ENCODE data around the gene EPN2. TPM values are rescaled to one million over a fixed set of nuclear protein-coding genes. Genes with fewer than 3 reads are reported as not detected.

Gene EPN2
- polyA plus RNA-seq, 1 experiment: 21.2 TPM

DNA sequence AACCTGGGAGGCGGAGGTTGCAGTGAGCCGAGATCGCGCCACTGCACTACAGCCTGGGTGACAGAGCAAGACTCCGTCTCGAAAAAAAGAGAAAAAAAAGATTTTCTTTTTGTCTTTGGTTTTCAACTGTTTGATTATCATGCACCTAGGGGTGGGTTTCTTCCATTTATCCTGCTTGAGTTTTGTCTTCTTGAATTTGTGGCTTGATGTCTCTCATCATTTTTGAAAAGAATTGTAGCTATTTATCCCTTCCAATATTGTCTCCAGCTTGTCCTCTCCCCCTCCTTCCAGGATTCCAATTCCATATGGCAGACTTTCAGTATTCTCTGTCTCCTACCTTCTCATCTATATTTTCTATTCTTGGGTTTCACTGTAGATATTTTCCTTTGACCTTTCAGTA, 117.6 kb downstream of the EPN2 start:
- no peak for DNase-seq (ENCODE audit: low read depth)
- Histone ChIP-seq H3K27me3 (ENCODE audit: control insufficient read depth, insufficient read depth, low read length) (no peaks in the 10 kb centered on the region), H3K4me3 (ENCODE audit: low read depth, low read length) (no peak overlapping the region), H3K36me3 (ENCODE audit: control insufficient read depth, insufficient read depth, low read length) (peaks cover 2% of the 10 kb centered on the region; the same call in 1 of the 2 replicates)
- CTCF ChIA-PET: interaction anchor here (1.0 to 2.2 kb wide), 4 partner anchors 8 to 93 kb away, joined by 4 to 15 read pairs (median 6); partner anchors contain the start of gene B9D1
- POLR2A ChIA-PET: no interaction called here
- TF ChIP-seq, protein P1, sequence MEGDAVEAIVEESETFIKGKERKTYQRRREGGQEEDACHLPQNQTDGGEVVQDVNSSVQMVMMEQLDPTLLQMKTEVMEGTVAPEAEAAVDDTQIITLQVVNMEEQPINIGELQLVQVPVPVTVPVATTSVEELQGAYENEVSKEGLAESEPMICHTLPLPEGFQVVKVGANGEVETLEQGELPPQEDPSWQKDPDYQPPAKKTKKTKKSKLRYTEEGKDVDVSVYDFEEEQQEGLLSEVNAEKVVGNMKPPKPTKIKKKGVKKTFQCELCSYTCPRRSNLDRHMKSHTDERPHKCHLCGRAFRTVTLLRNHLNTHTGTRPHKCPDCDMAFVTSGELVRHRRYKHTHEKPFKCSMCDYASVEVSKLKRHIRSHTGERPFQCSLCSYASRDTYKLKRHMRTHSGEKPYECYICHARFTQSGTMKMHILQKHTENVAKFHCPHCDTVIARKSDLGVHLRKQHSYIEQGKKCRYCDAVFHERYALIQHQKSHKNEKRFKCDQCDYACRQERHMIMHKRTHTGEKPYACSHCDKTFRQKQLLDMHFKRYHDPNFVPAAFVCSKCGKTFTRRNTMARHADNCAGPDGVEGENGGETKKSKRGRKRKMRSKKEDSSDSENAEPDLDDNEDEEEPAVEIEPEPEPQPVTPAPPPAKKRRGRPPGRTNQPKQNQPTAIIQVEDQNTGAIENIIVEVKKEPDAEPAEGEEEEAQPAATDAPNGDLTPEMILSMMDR (IDR thresholded peaks at IDR 0.05; ENCODE audit: insufficient read depth, low read depth, low read length): no peak

DNA sequence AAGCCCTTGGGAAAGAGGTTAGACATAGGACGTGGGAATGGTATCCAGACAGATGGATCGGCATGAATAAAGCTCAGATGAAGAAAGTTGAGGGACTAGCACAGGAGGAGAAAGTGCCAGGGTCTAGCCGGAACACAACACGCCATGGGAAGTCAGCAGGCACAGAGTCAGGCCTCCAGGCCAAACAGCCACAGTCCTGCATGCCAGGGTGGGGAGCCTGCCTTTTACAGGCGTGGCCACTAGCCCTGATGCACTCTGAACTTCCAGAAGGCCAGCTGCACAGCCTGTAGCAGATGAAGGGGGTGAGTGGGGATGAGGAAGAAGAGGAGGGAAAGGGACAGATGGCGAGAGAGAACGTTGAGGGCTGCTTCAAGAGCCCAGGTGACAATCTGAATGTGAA, 120.2 kb downstream of the EPN2 start:
- H3K4me3 ChIP-seq (ENCODE audit: low read depth, low read length): no peak overlapping the region
- CTCF ChIA-PET: interaction anchor here (2.4 kb wide), 1 partner anchor 90 kb away, joined by 5 read pairs; no protein-coding TSS in a partner anchor
- TF ChIP-seq, protein P1 (IDR thresholded peaks at IDR 0.05; ENCODE audit: insufficient read depth, low read depth, low read length): no peak
- POLR2A ChIA-PET: no interaction called here
- no peaks in the 10 kb centered on the region for H3K27me3 ChIP-seq (ENCODE audit: control insufficient read depth, insufficient read depth, low read length)
- DNase-seq (ENCODE audit: low read depth): no peak
- peaks cover 2% of the 10 kb centered on the region; the same call in 1 of the 2 replicates for H3K36me3 ChIP-seq (ENCODE audit: control insufficient read depth, insufficient read depth, low read length)

DNA sequence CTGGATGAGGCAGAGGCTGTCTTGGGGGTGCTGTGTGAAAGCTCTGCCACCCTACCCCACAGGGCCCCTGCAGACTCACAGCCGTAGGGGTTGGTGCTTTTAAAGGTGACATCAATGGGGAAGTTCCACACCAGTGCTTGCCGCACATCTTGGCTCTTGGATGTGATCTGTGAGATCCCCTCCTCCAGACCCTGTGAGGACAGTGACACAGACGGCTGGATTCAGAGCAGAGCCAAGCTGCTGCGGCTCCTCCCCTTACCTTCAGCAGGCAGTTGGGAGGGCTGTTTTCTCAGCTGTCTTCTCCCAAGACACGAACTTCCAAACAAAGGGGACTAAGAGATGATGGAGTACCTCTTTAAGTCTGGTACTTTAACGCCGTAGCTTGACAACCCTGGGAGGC, 120.6 kb downstream of the EPN2 start:
- ChIA-PET POLR2A (no interaction called here), CTCF (interaction anchor here (2.4 kb wide), 1 partner anchor 89 kb away, joined by 5 read pairs; no protein-coding TSS in a partner anchor)
- H3K4me3 ChIP-seq (ENCODE audit: low read depth, low read length): no peak overlapping the region
- TF ChIP-seq, protein P1 (IDR thresholded peaks at IDR 0.05; ENCODE audit: insufficient read depth, low read depth, low read length): no peak
- H3K27me3 ChIP-seq (ENCODE audit: control insufficient read depth, insufficient read depth, low read length): no peaks in the 10 kb centered on the region
- peaks cover 2% of the 10 kb centered on the region; the same call in 1 of the 2 replicates for H3K36me3 ChIP-seq (ENCODE audit: control insufficient read depth, insufficient read depth, low read length)
- no peak for DNase-seq (ENCODE audit: low read depth)

DNA sequence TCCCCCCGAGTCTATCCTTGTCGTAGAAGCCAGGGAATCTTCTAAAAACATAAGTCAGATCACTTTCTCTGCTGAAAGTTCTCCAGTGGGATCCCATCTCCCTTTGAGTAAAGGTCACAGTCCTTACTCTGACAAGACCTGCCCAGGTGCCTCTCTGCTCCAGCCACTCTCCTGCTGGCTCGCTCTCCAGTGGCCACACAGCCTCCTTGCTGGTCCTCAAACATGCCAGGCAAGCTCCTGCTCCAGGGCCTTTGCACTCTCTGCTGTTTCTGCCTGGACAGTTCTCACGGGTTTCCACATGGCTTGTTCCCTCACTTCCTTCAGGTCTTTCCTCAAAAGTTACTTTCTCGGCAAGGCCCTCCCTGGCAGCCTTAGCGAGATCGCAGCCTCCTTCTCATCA, 122.0 kb downstream of the EPN2 start:
- TF ChIP-seq, protein P1 (IDR thresholded peaks at IDR 0.05; ENCODE audit: insufficient read depth, low read depth, low read length): no peak
- POLR2A ChIA-PET: no interaction called here
- H3K36me3 ChIP-seq (ENCODE audit: control insufficient read depth, insufficient read depth, low read length): peaks cover 2% of the 10 kb centered on the region; the same call in 1 of the 2 replicates
- no peak for DNase-seq (ENCODE audit: low read depth)
- no peaks in the 10 kb centered on the region for H3K27me3 ChIP-seq (ENCODE audit: control insufficient read depth, insufficient read depth, low read length)
- CTCF ChIA-PET: no interaction called here
- H3K4me3 ChIP-seq (ENCODE audit: low read depth, low read length): no peak overlapping the region

DNA sequence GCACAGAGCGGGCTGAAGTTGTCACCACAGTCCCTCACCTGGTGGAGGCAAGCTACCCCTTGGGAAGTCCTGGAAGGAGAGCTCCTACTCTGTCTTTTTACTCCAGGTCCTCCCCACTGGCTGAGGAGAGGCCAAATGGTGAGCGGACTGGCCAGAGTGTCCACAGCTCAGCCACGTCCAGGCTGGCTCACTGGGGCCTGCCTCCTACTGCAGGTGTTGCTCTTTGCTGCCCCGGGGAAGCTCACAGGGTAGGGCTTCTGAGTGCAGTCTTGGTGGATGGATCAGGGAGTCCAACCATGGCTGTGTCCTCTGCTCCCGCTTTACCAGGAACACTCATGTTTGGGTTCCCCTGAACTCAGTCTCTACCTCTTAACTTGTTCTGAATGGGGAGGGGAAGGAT, 122.7 kb downstream of the EPN2 start:
- Histone ChIP-seq H3K36me3 (ENCODE audit: control insufficient read depth, insufficient read depth, low read length) (peaks cover 2% of the 10 kb centered on the region; the same call in 1 of the 2 replicates), H3K27me3 (ENCODE audit: control insufficient read depth, insufficient read depth, low read length) (no peaks in the 10 kb centered on the region), H3K4me3 (ENCODE audit: low read depth, low read length) (no peak overlapping the region)
- ChIA-PET CTCF (no interaction called here), POLR2A (no interaction called here)
- DNase-seq (ENCODE audit: low read depth): no peak
- TF ChIP-seq, protein P1 (IDR thresholded peaks at IDR 0.05; ENCODE audit: insufficient read depth, low read depth, low read length): no peak

All from BJ (cell line).